Erythroblast (primary cell): ENCODE measurements around the gene SLC16A4.

ENCODE experiments used
- GATA1 ChIP-seq: IDR thresholded peaks from 2 replicates; pipeline ENCODE4 v1.6.1; 2011; ENCODE audit warnings: low read depth, mild to moderate bottlenecking, control low read depth, low read length, moderate library complexity
- POLR2A ChIP-seq: IDR thresholded peaks from 2 replicates; pipeline ENCODE4 v1.6.1; 2011; ENCODE audit warnings: mild to moderate bottlenecking, low read length

- TF ChIP-seq POLR2A (no peak), GATA1 (no peak)
Observed at GRCh38 chr1:110387048-110387754, 3.6 kb downstream of the SLC16A4 start.
